Measurements from ENCODE around the gene FBLN5.
"Not testable (repeated sequence)": the region's sequence is repeated elsewhere in the genome, so short reads cannot be mapped to it uniquely, and the experiment has no call there.

FBLN5 gene

DNA sequence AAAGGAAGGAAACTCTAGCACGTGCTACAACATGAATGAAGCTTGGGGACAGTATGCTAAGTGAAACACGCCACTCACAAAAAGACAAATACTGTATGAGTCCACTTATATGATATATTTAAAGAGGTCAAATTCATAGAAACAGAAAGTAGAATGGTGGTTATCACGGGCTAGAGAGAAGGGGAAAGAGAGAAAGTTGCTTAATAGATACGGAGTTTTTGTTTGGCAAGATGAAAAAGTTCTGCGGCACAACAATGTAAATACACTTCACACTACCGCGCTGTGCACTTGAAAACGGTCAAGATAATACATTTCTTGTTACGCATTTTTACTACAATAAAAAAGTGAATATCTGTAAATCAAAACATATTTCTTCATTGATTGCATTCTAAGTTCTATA, 37.3 kb downstream of the FBLN5 start:
- in situ Hi-C loops (cut with MboI; ENCODE audit: low sequenced_read_pairs): no loop called here

DNA sequence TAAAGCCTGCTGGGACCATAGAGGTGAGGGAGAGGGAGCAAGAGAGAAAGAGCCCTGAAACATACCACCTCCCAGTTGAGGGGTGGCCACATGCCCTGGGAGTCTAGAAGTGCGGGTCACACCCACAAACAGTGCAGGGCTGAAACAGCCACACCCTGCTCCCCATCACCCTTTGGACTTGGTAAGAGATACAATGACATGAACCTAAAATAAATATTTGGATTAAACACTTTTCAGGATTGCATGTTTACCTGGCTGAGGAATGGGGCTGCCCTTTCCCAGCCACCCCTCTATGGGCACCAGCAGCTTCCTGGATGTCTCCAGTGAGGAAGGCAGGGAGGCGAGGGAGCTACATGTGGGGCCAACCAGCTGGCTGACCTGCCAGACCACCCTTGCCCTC, 41.1 kb downstream of the FBLN5 start:
- in situ Hi-C loops (cut with MboI; ENCODE audit: low sequenced_read_pairs): no loop called here

DNA sequence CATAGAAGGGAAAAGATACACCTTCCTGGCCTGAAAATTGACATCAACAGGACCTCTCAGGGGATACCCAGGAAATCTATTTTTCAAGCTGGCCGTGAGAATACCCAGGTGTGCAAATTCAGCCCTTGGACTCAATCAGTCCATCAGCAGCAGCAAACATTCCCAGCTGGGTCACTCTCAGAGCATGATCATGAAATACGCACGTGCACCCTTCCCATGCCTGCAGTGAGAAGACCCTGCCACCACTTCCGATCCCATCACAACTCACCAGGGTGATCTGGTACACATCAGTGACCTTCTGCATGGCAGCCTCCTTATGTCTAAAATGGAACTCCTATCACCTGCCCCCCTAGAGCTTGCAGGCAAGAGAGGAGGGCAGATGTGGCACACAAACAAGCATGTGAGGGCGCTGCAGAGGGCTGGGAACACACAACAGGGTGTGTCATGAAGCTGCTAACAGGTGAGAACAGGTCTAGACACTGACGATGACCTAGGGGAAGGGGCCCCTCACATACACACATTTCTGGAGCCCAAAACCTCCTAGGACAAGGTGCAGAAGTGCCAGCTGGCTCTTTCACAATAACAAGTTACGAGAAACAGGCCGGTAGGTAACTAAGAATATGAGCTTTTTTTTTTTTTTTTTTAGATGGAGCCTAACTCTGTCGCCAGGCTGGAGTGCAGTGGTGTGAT, 42.4 kb downstream of the FBLN5 start:
- in situ Hi-C loops (cut with MboI; ENCODE audit: low sequenced_read_pairs): no loop called here

DNA sequence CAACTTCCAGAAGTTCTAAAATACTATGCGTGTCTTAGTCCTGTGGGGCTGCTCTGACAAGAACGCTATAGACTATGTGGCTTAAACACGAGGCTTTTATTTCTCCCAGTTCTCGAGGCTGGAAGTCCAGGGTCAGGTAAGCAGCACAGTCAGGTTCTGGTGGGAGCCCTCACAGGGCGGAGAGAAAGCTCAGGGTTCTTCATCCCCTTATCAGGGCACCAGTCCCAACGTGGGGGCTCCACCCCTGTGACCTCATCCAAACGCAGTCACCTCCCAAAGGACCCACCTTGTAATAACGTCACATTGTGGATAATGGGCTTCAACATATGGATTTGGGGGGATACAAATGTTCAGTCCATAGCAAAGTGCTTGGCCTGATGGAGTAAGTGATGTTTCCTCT, 43.0 kb downstream of the FBLN5 start:
- in situ Hi-C loops (cut with MboI; ENCODE audit: low sequenced_read_pairs): no loop called here

DNA sequence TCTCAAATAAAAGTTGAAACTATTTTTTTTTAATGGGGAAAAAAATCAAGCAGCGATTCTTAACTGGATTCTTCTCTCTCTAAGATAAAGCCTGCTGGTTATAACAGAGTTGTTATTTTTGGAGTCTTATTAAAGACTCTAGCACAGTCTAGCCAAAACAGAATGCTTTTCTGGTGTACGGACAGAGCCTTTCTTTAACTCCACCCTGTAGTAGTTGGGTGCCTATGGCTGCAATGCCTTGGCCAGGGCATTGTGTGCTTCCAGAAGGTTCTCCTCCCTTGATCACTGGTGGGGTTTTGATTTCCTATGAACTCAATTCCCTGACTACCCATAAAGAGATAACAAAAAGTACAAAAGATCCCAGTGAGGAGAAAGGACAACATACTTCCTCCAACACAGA, 44.4 kb downstream of the FBLN5 start:
- in situ Hi-C loops (cut with MboI; ENCODE audit: low sequenced_read_pairs): no loop called here

- in situ Hi-C loops (cut with MboI; ENCODE audit: low sequenced_read_pairs): no loop called here
Observed at GRCh38 chr14:91902336-91902735, 45.2 kb downstream of the FBLN5 start.

- in situ Hi-C loops (cut with MboI; ENCODE audit: low sequenced_read_pairs): no loop called here
Observed at GRCh38 chr14:91901449-91902226, 45.9 kb downstream of the FBLN5 start.

DNA sequence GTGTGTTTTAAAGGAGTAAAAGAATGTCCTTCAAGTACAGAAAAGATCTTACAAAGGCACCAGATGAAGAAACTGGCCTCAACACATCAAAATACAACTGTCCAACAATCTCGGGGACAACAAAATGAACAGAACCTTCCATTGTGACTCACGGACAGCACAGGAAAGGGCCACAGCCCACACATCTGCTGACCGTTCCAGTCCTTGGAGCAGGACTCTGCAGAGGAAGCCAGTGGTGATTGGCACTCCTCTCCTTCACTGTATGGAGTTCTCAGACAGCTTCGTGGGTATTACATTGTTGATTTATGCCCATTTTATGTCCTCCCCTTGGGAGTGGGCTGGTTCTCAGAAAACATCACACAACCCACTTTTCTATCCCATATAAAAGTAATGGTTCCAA, 47.7 kb downstream of the FBLN5 start:
- in situ Hi-C loops (cut with MboI; ENCODE audit: low sequenced_read_pairs): no loop called here

DNA sequence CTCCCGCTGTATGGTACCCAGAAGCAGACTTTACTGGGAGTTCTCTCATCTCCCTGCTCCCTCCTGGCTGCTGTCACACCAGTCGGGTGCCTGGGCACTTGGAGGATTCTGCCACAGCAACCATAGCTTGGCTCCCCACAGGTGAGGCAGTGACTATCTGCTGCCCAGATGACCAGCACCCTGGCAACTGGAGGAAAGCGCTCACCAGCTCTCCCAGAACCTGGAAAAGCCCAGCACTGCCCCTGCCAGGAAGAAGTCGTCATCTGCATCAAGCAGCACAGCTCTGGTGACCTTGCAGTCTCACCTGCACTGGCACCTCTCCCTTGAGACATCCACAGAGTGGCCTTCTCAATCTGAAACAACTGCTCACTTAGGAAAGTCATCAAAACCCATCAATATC, 48.3 kb downstream of the FBLN5 start:
- in situ Hi-C loops (cut with MboI; ENCODE audit: low sequenced_read_pairs): no loop called here

GRCh38 chr14:91898372-91898771, 49.1 kb downstream of the FBLN5 start:
- in situ Hi-C loops (cut with MboI; ENCODE audit: low sequenced_read_pairs): no loop called here

GRCh38 chr14:91897716-91898115, 49.8 kb downstream of the FBLN5 start:
- in situ Hi-C loops (cut with MboI; ENCODE audit: low sequenced_read_pairs): not testable (repeated sequence)

GRCh38 chr14:91897106-91897701, 50.3 kb downstream of the FBLN5 start:
- in situ Hi-C loops (cut with MboI; ENCODE audit: low sequenced_read_pairs): no loop called here

DNA sequence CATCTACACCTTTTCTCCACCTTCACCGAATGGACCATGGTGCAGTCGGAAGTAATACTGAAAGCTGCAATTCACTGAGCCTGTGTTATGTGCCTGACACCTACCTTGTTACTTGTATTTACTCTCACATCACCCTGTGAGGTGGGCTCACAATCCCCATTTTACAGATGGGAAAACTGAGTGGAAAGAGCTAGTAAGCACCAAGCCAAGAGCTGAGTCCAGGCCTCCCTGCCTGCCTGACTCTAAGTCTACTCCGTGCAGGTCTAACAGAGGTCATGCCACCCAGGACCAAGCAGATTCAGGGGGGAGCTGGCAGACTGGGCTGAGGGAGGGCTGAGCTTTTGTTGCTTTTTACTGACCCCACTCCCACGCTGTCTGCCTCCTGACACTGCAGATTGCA, 51.1 kb downstream of the FBLN5 start:
- in situ Hi-C loops (cut with MboI; ENCODE audit: low sequenced_read_pairs): no loop called here

DNA sequence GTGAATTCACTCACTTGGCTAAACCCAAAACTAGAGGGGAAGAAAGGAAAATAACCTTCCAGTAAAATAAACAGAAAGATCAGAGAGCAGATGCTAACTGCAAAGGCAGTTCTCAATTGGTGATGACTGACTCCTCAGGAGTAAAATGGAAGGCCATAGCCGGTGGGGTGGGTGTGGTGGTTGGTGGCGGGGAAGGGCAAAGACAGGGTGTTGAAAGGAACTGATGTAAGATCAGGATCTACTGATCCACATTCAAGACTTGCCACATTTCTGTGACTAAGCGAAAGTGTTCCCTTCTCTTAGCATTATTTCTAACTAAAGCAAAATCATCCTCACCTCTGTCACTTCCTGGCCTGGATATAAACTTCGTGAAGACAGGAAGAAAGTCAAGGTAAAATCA, 53.8 kb downstream of the FBLN5 start:
- in situ Hi-C loops (cut with MboI; ENCODE audit: low sequenced_read_pairs): no loop called here

DNA sequence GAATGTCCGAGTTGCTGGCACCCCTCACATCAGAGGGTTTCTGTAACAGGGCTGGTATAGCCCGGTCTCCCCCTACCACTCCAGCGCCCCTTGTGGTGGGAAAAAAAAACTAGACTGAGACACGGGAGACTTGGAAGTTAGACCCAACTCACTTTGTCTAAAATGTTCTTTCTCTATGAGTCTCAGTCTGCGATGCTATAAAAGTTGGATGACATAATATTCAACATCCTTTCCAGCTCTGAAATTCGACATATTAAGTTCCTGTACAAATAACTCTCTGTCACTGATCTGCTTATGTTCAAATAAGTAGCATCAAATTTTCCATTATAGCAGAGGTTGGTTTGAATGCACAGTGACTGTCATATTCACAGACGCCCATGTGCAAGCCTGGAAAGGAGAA, 54.5 kb downstream of the FBLN5 start:
- in situ Hi-C loops (cut with MboI; ENCODE audit: low sequenced_read_pairs): no loop called here

- in situ Hi-C loops (cut with MboI; ENCODE audit: low sequenced_read_pairs): no loop called here
Observed at GRCh38 chr14:91891721-91892220, 55.7 kb downstream of the FBLN5 start.

- in situ Hi-C loops (cut with MboI; ENCODE audit: low sequenced_read_pairs): no loop called here
Observed at GRCh38 chr14:91891101-91891500, 56.4 kb downstream of the FBLN5 start.

- in situ Hi-C loops (cut with MboI; ENCODE audit: low sequenced_read_pairs): no loop called here
Observed at GRCh38 chr14:91890291-91890749, 57.2 kb downstream of the FBLN5 start.

DNA sequence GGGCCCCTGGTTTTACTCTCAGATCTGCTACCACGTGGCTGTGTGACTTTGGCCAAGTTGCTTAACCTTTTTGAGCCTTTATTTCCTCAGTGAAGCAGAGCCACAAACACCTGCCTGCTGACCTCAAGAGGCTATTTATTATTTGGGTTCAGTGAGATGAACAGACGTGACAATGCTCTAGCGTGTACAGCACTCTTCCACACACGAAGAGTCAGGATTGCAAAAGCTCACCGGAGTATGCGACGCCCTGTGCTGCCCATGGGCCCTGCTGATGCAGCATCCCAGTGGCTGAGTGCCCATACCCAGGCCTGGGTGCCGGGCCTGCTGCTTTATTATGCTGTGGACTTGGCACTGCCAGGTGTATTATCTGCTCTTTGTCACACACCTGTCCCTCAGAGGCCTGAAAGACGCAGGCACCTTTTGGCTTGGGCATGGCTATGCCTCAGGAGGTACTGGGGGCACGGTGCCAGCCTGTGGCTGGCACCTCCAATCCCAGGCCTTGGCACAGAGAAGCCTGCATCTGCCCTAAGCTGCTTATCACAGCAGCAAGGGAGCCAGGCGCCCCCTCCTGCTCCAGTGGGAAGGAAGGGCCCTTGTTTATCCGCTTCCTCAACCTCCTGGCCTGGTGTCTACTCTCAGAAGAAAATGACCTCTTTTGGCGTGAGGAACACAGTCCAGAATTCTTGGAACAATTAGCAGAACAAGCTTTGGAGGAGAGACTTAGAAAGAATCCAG, 57.9 kb downstream of the FBLN5 start:
- in situ Hi-C loops (cut with MboI; ENCODE audit: low sequenced_read_pairs): no loop called here

DNA sequence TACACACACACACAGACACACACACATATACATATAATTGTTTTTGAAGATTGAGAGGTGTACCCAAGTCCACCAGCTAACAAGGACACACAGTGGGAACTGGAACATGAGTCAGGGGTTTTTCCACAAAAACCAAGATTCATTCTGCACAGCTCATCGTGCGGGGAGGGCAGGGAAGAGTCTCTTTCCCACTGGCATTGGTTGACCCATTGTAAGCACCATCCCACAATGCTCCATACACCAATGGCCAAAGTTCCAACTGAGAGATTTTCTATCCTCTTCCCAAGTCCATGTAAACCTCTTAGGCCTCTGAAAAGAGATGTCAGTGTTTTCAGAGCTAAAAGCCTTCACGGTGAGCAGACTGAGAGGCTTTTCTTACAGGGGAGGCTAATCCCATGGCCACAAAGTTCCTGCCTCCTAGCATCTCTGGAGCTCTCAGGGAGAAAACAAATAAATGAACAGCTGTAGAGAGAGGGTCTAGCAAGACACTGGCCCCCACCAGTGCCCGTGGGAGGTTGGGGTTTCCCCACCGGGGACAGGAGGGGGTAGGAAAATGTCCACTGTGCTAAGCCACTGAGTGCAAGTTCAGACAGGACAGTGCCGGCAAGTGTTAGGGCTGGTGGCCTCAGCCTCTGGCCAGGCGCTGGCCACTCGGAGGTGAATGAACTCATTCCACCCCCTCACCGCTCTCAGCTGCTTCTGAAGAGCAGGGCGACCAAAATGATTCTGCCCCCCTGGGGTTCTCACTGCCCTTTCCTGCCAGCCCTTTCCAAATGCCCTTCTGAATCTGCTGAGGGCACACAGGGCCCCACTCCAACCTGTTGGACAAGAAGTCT, 58.6 kb downstream of the FBLN5 start:
- in situ Hi-C loops (cut with MboI; ENCODE audit: low sequenced_read_pairs): no loop called here

Measured in HL-60/S4 (cell line).